ENCODE measurements around the gene H2BK1. TPM values are rescaled to one million over a fixed set of nuclear protein-coding genes. Genes with fewer than 3 reads are reported as not detected.

Gene H2BK1
- total RNA-seq, 2 donors from 2014 or later, result not detected

DNA sequence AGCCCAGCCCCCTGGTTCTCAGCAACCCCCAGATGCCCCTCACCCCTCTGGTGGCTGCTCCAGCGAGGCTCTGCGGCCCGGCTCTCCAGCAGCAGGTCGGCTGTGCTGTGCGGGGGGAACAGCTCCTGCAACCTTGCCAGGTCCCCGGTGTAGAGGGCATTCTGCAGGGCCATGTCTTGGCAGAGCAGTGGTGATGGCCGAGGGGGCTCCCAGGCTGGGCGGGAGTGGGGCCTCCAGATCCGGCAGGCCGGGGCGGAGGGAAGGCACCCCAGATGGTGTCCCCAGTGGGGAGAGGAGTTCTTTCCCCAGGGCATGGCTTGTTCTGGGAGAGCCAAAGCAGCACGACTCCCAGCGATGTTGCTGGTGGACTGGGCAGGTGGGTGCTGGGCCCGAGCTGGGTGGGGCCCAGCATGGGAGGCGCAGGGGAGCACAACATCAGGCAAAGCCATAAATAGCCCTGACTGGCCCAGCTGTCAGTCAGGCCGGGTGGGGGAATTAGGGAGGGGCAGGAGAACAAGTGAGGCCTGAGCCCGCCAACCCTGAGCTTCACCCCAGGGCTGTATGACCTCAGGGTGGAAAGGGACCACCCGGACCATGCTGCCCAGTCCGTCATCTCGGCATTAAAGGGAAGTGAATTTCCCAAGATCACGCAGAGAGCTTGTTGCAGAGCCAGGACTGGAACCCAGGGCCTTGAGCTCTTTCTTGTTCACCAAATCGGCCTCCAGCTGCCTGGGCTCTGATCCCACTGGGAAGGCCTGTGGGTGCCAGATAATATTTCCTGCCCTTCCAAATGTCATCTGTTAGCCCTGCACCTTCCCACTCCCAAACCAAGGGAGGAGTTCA is 22.7 kb downstream of the H2BK1 start:
- TF ChIP-seq, protein P1, sequence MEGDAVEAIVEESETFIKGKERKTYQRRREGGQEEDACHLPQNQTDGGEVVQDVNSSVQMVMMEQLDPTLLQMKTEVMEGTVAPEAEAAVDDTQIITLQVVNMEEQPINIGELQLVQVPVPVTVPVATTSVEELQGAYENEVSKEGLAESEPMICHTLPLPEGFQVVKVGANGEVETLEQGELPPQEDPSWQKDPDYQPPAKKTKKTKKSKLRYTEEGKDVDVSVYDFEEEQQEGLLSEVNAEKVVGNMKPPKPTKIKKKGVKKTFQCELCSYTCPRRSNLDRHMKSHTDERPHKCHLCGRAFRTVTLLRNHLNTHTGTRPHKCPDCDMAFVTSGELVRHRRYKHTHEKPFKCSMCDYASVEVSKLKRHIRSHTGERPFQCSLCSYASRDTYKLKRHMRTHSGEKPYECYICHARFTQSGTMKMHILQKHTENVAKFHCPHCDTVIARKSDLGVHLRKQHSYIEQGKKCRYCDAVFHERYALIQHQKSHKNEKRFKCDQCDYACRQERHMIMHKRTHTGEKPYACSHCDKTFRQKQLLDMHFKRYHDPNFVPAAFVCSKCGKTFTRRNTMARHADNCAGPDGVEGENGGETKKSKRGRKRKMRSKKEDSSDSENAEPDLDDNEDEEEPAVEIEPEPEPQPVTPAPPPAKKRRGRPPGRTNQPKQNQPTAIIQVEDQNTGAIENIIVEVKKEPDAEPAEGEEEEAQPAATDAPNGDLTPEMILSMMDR (conservative IDR thresholded peaks at IDR 0.05), result no peak
- Histone ChIP-seq H3K36me3 (ENCODE audit: control insufficient read depth, insufficient read depth, low read length) (no peaks in the 10 kb centered on the region), H3K9me3 (ENCODE audit: control insufficient read depth, low read length) (no peaks in the 10 kb centered on the region), H3K4me1 (ENCODE audit: control insufficient read depth, insufficient read depth, low read length) (no peaks in the 10 kb centered on the region), H3K27me3 (ENCODE audit: control insufficient read depth, insufficient read depth, low read length, poor library complexity, severe bottlenecking) (peaks cover 9% of the 10 kb centered on the region), H3K9ac (ENCODE audit: extremely low read depth, low read length, poor library complexity, severe bottlenecking) (no peak overlapping the region), H3K27ac (ENCODE audit: low read depth, low read length) (no peak overlapping the region), H3K4me3 (ENCODE audit: low read length) (no peak overlapping the region)
- Mint-ChIP-seq H3K27ac (no peak overlapping the region), H3K36me3 (ENCODE audit: low read depth) (no peaks in the 10 kb centered on the region), H3K4me3 (no peak overlapping the region), H3K4me1 (no peaks in the 10 kb centered on the region), H3K27me3 (ENCODE audit: insufficient read depth) (peaks cover 20% of the 10 kb centered on the region), H3K9me3 (no peaks in the 10 kb centered on the region)
- 91 to 95% methylated on average over 14 to 22 of the region's 22 CpGs for WGBS, 2 experiments (ENCODE audit: insufficient coverage in 1 of 2, insufficient read length in 1 of 2)
- no peak for DNase-seq

DNA sequence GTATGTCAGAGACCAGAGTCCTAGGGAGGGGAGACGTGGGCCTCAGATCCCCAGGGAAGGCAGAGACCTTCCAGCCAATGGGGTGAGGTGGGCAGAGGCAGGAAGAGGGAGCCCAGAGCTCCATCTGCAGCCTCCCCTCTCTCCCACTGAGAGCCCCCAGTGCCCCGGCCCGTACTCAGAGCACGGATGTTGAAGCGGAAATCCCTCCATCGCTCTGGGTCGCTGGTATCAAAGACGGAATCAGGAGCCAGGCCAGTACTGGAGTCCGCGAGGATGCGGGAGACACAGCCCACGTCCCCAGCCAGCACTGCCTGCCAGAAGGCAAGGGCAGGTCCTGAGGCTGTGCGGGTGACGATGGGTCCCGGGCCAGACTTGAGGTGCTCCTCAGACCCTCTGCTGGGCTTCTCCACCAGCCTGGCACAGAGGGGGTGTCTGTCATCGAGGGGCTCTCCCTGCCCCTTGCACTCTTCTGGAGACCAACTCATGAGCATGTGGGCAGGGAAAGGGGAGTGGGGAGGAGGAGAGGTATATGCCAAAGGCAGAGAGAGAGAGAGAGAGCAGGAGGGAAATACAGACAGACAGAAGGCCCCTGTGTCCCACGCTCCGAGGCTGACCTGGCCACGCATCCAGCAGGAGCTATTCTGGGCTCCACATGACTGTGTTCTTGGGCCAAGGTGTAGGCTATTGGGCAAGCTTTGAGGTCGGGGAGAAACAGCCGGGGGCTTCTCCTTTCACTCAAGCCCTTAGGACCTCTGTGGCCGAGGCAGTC is 23.5 kb downstream of the H2BK1 start, which contains the start of gene ASB10:
TSS of gene ASB10 (minus strand) at position 611 of the 769 bp plus-strand sequence. CDS start at position 491, 120 bp downstream.
- no peak within 1 kb of the TSS for H3K27ac ChIP-seq (ENCODE audit: low read depth, low read length)
- no peaks in the 10 kb centered on the region for H3K4me1 Mint-ChIP-seq

More for the DNA sequence above, 23.5 kb downstream of the H2BK1 start, which contains the start of gene ASB10:
- H3K4me1 ChIP-seq (ENCODE audit: control insufficient read depth, insufficient read depth, low read length), result no peaks in the 10 kb centered on the region
- no peak within 1 kb of the TSS for H3K4me3 Mint-ChIP-seq
- H3K27ac Mint-ChIP-seq, result no peak within 1 kb of the TSS
- peaks cover 9% of the 10 kb centered on the region for H3K27me3 ChIP-seq (ENCODE audit: control insufficient read depth, insufficient read depth, low read length, poor library complexity, severe bottlenecking)
- no peak within 1 kb of the TSS for H3K9ac ChIP-seq (ENCODE audit: extremely low read depth, low read length, poor library complexity, severe bottlenecking)
- TF ChIP-seq, protein P1 (conservative IDR thresholded peaks at IDR 0.05), result no peak
- H3K9me3 ChIP-seq (ENCODE audit: control insufficient read depth, low read length), result no peaks in the 10 kb centered on the region
- no peaks in the 10 kb centered on the region for H3K36me3 Mint-ChIP-seq (ENCODE audit: low read depth)
- no peaks in the 10 kb centered on the region for H3K9me3 Mint-ChIP-seq
- H3K4me3 ChIP-seq (ENCODE audit: low read length), result no peak within 1 kb of the TSS
- H3K27me3 Mint-ChIP-seq (ENCODE audit: insufficient read depth), result peaks cover 25% of the 10 kb centered on the region
- no peaks in the 10 kb centered on the region for H3K36me3 ChIP-seq (ENCODE audit: control insufficient read depth, insufficient read depth, low read length)
- 86 to 88% methylated on average over 9 to 22 of the region's 22 CpGs for WGBS, 2 experiments (ENCODE audit: insufficient coverage in 1 of 2, insufficient read length in 1 of 2)
- no peak for DNase-seq

All from endodermal cell (in vitro differentiated cells).